BJ (cell line): ENCODE results near the gene RNF213. TPM values are rescaled to one million over a fixed set of nuclear protein-coding genes. Genes with fewer than 3 reads are reported as not detected.

Source experiments
- CTCF ChIA-PET: fragments of 350-600 bp; formaldehyde crosslinking; extraction: SDS; loops from one replicate; lab custom pipeline; 2021; ENCODE audit warnings: antibody characterized with exemption, inconsistent platforms; lab: Yijun Ruan, JAX
- POLR2A ChIA-PET: fragments of 300-600 bp; sonication (Branson Sonifier 250); formaldehyde crosslinking; extraction: SDS; loops from one replicate; lab custom pipeline; 2021; ENCODE audit warnings: antibody characterized with exemption; lab: Charles Lee
- DNase-seq: peaks from one replicate; pipeline ENCODE4 v3.0.0-alpha.2; 2011; ENCODE audit warnings: low read depth
- H3K27me3 ChIP-seq: 2 replicates; pipeline ENCODE4 v1.6.0; 2011; ENCODE audit warnings: low read length; ENCODE audit not compliant: control insufficient read depth, insufficient read depth
- H3K36me3 ChIP-seq: 2 replicates; pipeline ENCODE4 v1.5.1; 2011; ENCODE audit warnings: low read length; ENCODE audit not compliant: control insufficient read depth, insufficient read depth
- H3K4me3 ChIP-seq: 2 replicates; pipeline ENCODE4 v1.5.1; 2011; ENCODE audit warnings: low read depth, mild to moderate bottlenecking, control low read depth, low read length
- CTCF ChIP-seq: IDR thresholded peaks from 2 replicates; pipeline ENCODE4 v1.5.1; 2011; ENCODE audit warnings: low read depth, mild to moderate bottlenecking, control low read depth, inconsistent platforms, low read length, moderate library complexity; ENCODE audit not compliant: insufficient read depth
- polyA plus RNA-seq: library from polyadenylated mRNA; depleted of rRNA; stranded (reverse); fragments of >200 nt; gene quantifications from 2 replicates; pipeline ENCODE4 v1.2.3, GENCODE V29; 2011

RNF213 gene
- polyA plus RNA-seq, 1 experiment, result 53.1 TPM

GRCh38 chr17:80352991-80353665 lies 92.5 kb downstream of the RNF213 start:
- H3K4me3 ChIP-seq, result no peak overlapping the region
- ChIA-PET POLR2A (no interaction called here), CTCF (interaction anchor here (2.2 kb wide), 1 partner anchor 9 kb away, joined by 10 read pairs; no protein-coding TSS in a partner anchor)
- H3K36me3 ChIP-seq, result peaks cover 54% of the 10 kb centered on the region
- TF ChIP-seq CTCF, result no peak
- no peaks in the 10 kb centered on the region for H3K27me3 ChIP-seq
- DNase-seq, result no peak

- POLR2A ChIA-PET, result no interaction called here
- peaks cover 51% of the 10 kb centered on the region for H3K36me3 ChIP-seq
- DNase-seq, result no peak
- no peaks in the 10 kb centered on the region for H3K27me3 ChIP-seq
- CTCF ChIA-PET, result interaction anchor here (2.2 kb wide), 1 partner anchor 9 kb away, joined by 10 read pairs; no protein-coding TSS in a partner anchor
- no peak overlapping the region for H3K4me3 ChIP-seq
- no peak for TF ChIP-seq CTCF
Measured at GRCh38 chr17:80353718-80354275, 93.1 kb downstream of the RNF213 start.

- CTCF ChIA-PET, result interaction anchor here (2.2 kb wide), 1 partner anchor 8 kb away, joined by 10 read pairs; no protein-coding TSS in a partner anchor
- POLR2A ChIA-PET, result no interaction called here
- H3K36me3 ChIP-seq, result peaks cover 50% of the 10 kb centered on the region
- DNase-seq, result no peak
- TF ChIP-seq CTCF, result no peak
- H3K27me3 ChIP-seq, result no peaks in the 10 kb centered on the region
- H3K4me3 ChIP-seq, result no peak overlapping the region
Measured at GRCh38 chr17:80354336-80354735, 93.7 kb downstream of the RNF213 start.

- DNase-seq, result no peak
- POLR2A ChIA-PET, result interaction anchor here (0.5 kb wide), 1 partner anchor 91 kb away, joined by 6 read pairs; no protein-coding TSS in a partner anchor
- Histone ChIP-seq H3K4me3 (no peak overlapping the region), H3K27me3 (no peaks in the 10 kb centered on the region), H3K36me3 (peaks cover 51% of the 10 kb centered on the region)
- TF ChIP-seq CTCF, result no peak
- CTCF ChIA-PET, result no interaction called here
Measured at GRCh38 chr17:80356231-80356856, 95.7 kb downstream of the RNF213 start.

GRCh38 chr17:80358131-80358530 lies 97.5 kb downstream of the RNF213 start:
- peaks cover 43% of the 10 kb centered on the region for H3K36me3 ChIP-seq
- TF ChIP-seq CTCF, result no peak
- ChIA-PET CTCF (no interaction called here), POLR2A (no interaction called here)
- no peak for DNase-seq
- no peak overlapping the region for H3K4me3 ChIP-seq
- no peaks in the 10 kb centered on the region for H3K27me3 ChIP-seq
